NCI-H345 treated with DMSO at 0.1 percent for 48 hours (cell line): ENCODE results near the gene GHRH.

Experiments
- DNase-seq: peaks from one replicate; lab custom pipeline; 2025; ENCODE audit not compliant: unreplicated experiment; lab: John Stamatoyannopoulos, UW

Gene GHRH

DNA sequence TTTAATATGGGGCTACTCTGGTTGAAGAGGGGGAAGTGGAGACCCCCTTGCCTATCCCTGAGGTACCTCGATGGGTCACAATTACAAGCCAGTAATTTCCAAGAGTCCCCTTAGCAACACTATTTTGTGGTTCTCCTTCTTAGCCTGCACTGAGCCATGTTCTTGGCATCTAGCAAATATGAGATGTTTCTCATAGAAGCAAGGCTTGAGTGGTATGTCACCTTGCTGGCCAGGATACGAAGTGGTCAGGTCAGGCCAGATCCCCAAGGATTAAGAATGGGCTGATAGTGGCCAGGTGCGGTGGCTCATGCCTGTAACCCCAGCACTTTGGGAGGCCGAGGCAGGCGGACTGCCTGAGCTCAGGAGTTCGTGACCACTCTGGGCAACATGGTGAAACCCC lies 2.1 kb upstream of the GHRH start:
- no peak for DNase-seq

DNA sequence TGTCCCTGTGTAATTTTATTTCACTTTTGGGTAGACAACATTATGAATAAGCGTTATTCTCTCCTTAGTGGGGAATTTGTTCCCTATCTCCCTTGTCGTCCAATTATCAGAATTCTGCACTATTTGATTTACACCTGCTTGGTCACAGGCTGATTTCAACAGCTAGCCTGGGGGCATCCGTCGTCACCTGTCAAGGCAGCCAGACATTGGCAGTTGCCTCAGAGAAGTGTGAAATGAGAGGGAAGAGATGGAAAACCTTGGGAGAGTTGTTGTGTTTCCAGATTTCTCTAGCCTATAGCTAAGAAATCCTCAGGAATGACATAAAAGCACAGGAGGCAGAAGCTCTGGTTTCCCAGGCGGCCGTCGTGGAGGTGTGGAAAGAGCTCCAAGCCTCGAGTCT lies 891 bp upstream of the GHRH start:
- peak; percentile 47 for DNase-seq

DNA sequence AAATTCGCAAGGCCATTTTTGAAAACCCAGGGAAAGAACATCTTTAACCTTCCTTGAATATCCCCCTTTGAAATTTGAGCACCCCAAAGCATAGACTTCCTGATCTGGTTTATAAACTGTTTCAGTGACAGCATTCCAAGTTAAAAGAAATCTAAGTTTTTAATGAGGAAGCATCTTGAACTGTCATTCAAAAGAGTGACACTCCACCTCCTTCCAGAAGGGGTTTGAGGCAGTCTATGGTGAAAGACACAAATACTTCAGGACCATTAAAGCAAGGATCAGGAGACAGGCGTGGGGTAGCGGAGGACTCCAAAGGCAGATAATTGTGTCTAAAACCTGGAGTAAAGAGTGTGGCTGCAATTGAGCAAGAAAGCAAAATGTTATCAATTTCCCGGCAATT lies 691 bp downstream of the GHRH start:
- DNase-seq: no peak

DNA sequence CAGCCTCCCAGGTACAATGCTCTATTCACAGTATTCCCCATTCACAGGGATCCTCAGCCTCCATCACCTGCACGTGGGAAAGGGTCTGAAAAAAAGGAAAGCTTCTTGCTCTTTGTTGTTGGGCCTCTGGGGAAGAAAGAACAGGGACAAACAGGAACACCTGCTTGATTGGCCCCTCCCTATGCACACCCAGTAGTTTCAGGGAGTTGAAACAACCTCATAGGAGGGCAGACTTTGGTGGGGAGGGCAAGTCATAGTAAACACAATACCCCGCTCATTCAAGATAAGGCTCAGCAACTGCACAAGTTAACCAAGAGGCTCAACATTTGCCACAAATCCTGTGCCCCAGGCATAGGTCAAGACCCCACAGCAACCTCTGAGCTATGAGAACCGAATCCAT lies 1.7 kb downstream of the GHRH start:
- peak; percentile 83 for DNase-seq

DNA sequence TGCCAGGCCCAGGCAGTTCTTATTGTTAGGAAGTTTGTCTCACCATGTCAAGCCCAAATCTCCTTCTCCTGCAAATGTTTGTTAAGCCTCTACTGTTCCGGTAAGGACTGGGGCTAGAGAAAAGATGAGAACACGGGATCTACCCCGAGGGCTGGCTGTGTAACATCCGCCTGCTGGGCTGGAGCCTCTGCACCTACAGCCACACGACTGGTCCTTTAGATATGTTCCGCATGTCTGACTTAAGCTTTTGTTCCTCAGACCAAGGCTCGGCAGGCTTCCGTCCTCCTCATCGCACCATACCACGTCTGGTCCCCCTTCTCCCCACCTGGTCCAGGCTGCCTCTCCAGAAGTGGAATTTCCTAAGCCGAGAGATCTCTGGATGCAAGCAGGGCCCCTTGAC lies 2.6 kb downstream of the GHRH start:
- peak; percentile 75 for DNase-seq

DNA sequence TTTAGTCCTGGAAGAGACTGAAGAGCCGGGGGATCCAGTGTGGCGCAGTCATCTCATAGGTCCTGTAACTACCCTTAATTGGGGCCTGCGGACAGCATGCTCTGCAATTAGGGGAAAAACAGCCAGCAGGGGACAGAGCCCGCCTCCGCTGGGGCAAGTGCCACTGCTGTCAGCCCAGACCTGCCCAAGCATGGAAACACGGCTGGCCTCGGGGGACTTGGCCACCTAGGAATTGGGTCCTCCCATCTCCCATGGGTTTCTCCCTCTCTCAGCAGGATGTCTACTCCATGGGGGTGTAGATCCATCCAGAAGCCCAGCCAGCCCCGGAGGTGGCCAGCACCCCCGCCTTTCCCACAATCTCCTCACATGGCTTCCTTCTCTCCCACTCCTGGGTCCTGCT lies 3.6 kb downstream of the GHRH start:
- no peak for DNase-seq

DNA sequence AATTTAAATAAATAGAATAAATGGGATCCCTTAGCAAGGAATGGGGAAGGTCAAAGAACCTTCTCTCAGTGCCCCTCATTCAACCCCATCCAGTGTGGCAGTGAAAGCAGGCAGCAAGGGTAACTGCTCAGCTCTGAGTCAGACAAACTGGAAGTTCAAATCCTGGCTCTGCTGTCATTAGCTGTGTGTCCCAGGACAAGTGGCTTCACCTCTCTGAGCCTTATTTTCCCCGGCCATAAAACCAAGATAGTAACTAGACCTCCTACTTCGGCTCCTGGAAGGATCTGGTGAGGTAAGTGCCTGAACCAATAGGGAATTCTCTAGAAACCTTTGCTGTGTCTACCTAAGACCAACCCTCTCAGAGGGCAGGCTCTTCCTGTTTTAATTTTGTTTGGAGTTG lies 4.1 kb downstream of the GHRH start:
- no peak for DNase-seq

DNA sequence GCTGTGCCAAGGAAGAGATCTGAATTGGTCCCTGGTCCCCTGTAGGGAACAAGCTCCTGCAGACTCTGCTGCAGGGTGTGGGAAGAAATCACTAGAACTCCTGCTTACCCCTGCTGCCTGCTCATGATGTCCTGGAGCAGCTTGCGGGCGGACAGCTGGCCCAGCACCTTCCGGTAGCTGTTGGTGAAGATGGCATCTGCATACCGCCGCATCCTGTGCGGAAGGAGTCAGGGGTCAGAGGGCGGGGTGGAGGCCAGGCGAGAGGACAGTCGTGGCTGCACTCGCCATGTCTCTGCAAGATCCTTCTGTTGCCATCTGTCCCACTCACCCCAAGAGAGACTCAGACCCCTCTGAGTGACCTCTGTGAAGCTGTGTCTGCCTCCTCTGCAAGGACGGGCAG lies 5.3 kb downstream of the GHRH start:
- DNase-seq: no peak

DNA sequence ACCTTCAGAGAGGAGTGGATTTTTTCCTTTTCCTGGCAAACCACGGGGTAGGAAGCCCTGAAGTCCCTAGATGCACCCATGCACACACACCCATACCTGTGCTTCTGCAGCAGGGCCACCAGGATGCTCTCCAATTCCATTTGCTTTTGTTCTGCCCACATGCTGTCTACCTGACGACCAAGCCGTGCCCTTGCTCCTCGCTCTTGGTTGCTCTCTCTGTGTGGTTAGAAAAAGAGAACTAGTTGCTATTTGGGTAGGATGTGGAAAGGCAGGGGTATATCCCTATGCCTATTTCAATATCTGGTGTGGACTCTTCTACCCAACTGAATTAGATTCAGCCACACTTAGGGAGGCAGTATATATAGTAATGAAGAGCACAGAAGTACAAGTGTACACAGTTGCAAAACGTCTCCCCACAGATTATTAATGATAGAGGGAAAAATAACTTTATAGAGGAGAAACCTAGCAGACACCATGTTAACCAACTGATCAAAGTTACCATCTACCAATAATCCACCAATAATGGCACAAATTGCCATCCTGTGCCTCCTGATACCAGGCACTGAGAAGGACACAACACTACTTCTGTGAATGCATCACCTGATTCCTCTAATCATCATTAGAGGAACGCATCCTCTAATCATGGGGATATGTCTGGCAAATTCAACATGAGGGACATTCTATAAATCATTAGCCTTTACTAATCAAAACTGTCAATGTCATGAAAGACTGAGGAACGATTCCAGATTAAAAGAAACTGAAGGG lies 7.3 kb downstream of the GHRH start:
- DNase-seq: no peak

DNA sequence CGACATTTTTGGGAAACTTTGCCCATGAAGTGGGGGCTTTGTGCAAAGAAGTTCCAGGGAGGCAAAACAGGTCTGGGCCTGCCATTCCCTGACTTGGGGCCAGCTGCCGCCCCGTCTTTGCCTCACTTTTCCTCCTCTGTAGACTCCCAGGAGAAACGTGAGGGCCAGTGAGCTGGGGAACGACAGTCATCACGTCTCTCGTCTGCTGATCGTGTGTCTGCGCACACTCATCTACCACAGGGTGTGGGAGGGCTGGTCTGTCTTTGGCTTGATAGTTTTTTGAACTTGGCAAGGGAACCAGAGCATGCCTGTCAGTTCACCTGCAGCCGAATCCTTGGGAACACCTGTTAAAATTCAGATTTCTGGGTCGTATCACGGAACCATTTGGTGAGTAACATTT lies 8.5 kb downstream of the GHRH start:
- no peak for DNase-seq

DNA sequence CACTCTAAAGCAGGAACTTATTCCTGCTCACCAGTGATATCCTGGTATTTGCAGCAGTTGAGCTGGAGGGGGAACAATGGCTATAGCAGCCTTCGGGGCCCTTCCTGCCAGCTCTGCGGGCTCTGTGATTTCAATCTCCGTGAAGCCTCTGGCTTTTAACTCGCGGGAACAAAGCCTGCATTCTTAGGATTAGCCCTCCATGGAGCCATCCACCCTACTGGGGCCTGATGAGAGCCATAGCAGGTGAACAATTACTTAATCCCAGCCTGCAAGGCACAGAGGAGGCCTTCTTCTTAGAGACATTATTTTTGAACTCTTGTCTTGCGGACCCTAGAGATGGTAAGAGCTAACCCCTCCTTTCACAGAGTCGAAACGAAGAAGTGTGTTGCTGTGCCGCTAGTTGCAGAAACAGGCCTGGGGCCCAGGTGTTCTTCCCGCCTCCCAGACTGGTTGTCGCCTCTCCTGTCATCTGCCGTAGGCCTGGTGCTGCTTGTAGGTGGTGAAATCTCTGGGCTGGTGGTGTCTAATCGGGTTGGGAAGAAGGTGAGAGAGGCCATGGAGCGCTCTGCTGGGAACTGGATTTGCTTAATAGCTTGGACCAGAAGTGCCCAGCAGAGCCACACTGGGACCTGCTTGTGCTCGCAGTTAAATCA lies 9.7 kb downstream of the GHRH start:
- DNase-seq: no peak

DNA sequence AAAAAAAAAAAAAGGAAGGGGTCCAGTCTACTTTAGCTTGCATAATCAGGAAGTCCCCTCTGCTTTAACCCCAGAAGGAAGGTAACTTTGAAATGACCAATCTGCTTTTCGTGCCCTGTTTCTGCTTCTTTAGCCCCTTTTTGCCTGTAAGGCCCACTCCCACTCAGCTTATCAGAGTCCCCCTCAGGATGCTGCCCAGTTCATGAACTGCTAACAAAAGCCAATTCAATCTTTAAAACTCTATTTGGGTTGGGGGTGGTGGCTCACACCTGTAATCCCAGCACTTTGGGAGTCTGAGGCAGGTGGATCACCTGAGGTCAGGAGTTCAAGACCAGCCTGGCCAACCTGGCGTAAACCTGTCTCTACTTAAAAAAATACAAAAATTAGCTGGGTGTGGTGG lies 12.3 kb downstream of the GHRH start:
- DNase-seq: no peak

DNA sequence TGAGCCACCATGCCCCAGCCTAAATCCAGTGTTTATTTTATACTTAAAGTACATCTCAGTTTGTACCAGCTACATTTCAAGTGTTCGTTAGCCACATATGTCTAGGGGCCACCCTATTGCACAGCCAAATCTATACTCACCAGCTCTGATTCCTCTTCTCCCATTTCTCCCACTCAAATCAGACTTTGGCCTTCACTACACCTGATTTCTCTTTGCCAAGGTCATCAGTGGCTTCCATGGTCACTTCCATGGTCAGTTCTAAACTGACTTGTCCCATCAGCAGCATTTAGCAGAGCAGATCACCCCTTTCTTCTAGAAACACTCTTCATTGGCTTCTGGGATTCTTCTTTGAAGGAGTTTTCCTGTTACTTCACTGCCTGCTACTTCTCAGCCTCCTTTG lies 14.1 kb downstream of the GHRH start:
- DNase-seq: no peak

DNA sequence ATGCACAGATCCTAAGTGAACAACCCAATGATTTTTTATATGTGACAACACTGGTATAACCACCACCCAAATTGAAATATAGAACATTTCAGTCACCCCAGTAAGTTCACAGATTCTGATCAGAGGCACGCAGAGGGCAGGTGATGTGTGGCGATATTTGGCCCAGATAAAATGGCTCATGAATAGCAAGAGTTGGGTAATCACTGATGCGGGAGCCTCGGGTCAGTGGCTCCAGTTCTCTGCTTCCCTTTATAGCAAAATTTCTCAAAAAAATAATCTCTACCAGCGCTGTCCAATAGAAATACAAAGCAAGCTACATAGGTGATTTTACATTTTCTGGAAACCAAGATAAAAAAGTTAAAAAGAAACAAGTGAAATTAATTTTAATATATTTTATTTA lies 14.9 kb downstream of the GHRH start:
- DNase-seq: no peak

DNA sequence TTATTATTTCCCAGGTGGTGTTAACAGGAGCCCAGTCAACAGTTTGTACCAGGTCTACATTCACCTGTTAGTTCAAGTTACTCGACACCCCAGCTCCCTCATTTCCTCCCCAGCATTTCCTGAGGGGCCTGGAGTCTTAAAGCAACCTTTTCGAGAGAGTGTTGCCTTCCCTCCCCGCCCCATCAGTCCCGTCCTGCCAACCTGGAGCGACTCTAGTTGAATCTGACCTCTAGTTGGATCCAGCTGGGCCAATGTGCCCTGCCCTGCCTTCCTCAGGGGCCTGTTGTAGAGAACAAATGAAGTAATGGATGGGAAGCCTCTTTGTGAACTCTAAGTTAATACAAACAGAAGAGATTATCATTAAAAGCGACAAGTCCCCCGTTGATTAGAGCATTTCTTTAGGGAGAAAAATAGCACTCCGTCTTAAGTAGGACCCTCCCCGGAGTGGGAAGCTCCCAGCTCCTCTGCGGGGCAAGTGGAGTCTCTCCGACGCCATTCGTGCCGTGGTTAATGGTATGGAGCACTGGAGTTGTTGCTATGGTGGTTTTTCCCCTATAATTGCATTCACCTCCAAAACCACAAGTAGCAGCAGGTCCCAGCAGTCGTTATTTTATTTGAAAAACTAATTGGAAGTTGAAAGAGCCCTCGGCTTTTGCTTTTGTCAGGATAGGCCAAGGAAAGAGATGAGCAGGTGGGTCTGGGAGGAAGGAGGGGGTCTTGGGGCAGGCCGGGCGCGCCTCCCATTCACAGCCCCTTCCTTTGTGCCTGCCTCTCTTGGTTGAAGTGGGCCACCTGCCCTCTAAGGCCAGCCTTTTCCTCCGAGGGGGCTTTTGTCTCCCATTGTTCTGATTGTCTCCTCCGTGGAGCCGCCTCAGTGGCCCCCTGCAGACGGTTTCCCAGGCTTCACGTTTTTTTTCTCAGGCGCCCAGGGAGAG lies 16.1 kb downstream of the GHRH start:
- peak; percentile 99 for DNase-seq

DNA sequence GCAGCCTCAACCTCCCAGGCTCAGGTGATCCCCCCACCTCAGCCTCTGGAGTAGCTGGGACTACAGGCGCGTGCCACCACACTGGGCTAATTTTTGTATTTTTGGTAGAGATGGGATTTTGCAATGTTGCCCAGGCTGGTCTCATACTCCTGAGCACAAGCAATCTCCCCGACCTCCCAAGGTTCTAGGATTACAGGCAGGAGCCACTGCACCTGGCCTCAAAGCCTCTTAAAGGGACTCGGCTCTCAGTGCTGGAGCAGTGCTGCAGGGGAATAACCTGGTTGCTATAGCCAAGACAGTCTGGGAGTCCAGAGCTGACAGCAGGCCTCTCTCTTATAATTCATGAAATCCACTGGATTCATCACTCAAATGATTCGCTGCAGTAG lies 17.0 kb downstream of the GHRH start:
- DNase-seq: no peak

DNA sequence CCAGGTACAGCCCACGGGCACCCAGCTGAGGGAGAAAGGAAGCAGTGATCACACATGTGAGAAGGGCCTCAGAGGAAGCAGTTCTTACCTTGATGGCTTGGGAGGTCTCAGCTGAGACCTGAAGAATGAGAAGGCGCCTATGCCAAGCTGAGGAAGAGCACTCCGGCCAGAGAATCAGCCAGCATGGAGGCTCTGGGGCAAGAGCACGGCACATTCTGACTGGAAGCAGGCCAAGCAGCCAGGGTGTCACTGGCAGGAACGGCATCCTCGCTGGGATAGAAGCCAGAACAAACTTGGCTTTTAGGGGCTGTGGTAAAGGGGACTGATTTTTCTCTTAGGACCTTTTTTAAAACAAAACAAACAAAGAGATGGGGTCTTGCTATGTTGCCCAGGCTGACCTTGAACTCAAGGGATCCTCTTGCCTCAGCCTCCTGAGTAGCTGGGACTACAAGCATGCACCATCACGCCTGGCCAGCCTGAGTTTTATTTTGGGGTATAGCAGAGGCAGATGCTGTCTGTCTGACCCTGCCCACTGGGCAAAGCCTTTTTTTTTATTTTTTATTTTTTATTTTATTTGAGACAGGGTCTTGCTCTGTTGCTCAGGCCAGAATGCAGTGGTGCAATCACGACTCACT lies 17.6 kb downstream of the GHRH start:
- DNase-seq: no peak

DNA sequence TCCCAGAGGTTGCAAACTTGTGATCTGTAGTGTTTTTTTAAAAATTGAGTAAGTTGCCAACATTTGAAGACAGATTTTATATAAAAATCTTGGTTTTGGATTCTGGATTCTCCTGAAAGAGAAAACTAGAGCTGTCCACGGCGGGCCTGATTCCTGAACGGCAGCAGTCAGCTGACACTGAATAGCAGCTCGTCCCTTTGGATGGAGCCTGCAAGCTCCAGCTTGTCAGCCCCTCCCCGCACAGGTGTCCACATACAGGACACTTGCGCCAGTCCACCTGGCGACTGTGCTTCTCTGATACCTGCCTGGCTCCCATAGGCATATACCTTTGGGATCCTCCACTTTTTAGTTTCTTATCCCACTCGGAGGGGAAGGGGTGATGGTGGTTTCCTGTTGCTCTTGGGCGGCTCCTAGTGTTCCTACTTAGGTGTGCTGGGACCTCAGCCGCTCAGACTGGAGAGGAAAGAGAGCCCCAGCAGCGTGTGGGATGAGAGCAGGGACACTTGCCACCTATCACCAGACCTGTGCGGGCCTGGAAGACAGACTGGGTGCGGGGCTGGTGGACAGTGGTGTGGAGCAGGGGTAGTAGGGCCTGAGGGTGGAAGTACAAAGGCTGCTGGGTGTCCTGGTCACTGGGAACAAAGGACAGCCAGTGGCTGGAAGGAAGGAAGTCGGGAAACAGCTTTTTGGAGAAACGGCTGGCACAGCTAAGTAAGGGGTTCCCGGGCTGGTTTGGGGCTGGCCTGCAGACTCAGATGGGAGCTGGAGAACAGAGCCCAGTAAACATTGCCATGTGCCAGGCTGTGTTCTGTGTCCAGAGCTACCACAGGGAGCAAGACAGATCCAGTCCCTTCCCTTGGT lies 18.3 kb downstream of the GHRH start:
- DNase-seq: no peak

DNA sequence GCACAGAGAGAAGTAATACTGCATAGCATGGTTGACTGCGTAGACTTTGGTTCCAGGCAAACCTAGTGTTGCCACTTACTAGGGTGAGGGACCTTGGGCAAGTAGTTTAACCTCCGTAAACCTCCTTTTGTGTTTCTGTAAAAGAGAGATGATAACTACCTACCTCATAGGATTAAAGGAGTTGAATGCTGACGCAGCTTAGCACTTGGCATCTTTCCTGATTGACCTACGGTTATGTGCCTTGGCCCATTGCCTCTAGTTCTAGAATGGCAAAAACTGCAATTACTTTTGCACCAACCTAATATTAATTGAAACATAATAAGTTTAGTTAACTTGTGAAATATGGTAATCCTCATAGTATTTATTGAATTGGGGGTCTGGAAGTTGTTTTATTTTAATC lies 19.1 kb downstream of the GHRH start:
- no peak for DNase-seq

DNA sequence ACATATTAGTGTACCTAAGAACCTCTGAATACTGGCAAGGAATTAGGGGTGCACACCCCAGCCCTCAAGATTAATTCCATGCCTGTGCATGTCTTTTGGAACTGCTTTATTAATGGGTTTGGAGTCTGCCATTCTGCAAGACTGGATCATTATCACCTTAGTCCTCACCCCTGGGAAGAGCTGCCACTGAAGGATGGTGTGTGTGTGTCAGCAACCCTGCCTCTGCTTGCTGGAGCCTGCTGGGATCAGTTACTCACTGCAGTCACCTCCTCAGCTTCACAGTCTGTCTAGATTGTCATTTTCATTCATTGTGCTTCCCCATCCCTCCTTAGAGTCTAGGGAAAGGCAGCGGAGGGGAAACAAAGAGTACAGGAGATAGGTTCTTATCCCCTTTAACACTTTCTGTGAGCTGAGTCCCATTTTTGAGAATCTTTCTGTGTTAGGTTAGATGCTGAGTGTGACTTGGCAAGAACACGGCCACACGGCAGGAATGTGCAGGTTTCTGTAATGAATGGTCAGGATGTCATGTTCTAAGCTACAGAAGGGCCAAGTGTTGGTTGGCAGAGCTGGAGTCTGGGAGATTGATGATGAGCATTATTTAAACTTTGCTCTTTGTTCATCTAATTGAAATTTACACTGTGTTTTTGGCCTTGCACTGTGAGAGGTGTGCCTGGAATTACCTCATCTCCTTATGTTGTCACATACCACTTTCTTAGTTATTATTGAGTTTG lies 21.1 kb downstream of the GHRH start:
- DNase-seq: no peak
